Liver (tissue), 9 donors: ENCODE data around the gene KBTBD13. TPM values are rescaled to one million over a fixed set of nuclear protein-coding genes. Genes with fewer than 3 reads are reported as not detected.

ENCODE experiments used
- DNase-seq: peaks from one replicate; pipeline ENCODE4 v3.0.0-alpha.2; 2017; ENCODE audit warnings: low spot score
- H3K27ac ChIP-seq, 2 donors: one replicate each; pipeline ENCODE4 v1.7.0; 2013; ENCODE audit warnings: inconsistent platforms in 2 of 2, low read length in 2 of 2, control low read depth in 1 of 2, low read depth in 1 of 2, mild to moderate bottlenecking in 1 of 2
- H3K27me3 ChIP-seq, 4 donors: one replicate each; pipeline versions ENCODE4 v1.6.1 to v1.7.0; 2013; ENCODE audit warnings: low read length in 3 of 4, inconsistent platforms in 1 of 4, mild to moderate bottlenecking in 1 of 4, moderate library complexity in 1 of 4; ENCODE audit not compliant: control insufficient read depth in 4 of 4, insufficient read depth in 4 of 4
- H3K36me3 ChIP-seq, 4 donors: one replicate each; pipeline versions ENCODE4 v1.6.1 to v1.7.0; 2013; ENCODE audit warnings: low read length in 3 of 4, mild to moderate bottlenecking in 3 of 4, low read depth in 1 of 4, moderate library complexity in 1 of 4; ENCODE audit not compliant: control insufficient read depth in 4 of 4, insufficient read depth in 3 of 4
- H3K4me1 ChIP-seq, 4 donors: one replicate each; pipeline versions ENCODE4 v1.6.1 to v1.7.0; 2013; ENCODE audit warnings: low read length in 3 of 4, mild to moderate bottlenecking in 3 of 4, moderate library complexity in 1 of 4; ENCODE audit not compliant: control insufficient read depth in 4 of 4, insufficient read depth in 4 of 4
- H3K4me3 ChIP-seq, 3 donors: one replicate each; pipeline versions ENCODE4 v1.6.1 to v1.7.0; 2013; ENCODE audit warnings: low read length in 3 of 3, control low read depth in 1 of 3, low read depth in 1 of 3, mild to moderate bottlenecking in 1 of 3
- H3K9ac ChIP-seq, 2 donors: one replicate each; pipeline ENCODE4 v1.7.0; 2013; ENCODE audit warnings: low read length in 2 of 2, mild to moderate bottlenecking in 2 of 2, moderate library complexity in 2 of 2, control low read depth in 1 of 2, low read depth in 1 of 2
- H3K9me3 ChIP-seq, 4 donors: one replicate each; pipeline versions ENCODE4 v1.6.1 to v1.7.0; 2013; ENCODE audit warnings: low read length in 3 of 4; ENCODE audit not compliant: control insufficient read depth in 4 of 4
- CTCF ChIP-seq: fragments of 150-350 bp; IDR thresholded peaks from 2 replicates; pipeline ENCODE4 v1.5.1; 2017; ENCODE audit warnings: improper control_type of control experiment, low read depth, low read length; ENCODE audit not compliant: missing input control
- EGR1 ChIP-seq, 2 donors: IDR thresholded peaks; 2 replicates each; pipeline ENCODE4 v1.6.1; 2016 to 2018; ENCODE audit warnings: antibody characterized with exemption in 2 of 2, low read depth in 2 of 2
- FOXA1 ChIP-seq: IDR thresholded peaks from 2 replicates; pipeline ENCODE4 v1.6.1; 2016; ENCODE audit warnings: antibody characterized with exemption
- FOXA2 ChIP-seq: IDR thresholded peaks from 2 replicates; pipeline ENCODE4 v1.6.1; 2016; ENCODE audit warnings: antibody characterized with exemption
- GABPA ChIP-seq, 2 donors: IDR thresholded peaks in 1 of 2; conservative IDR thresholded peaks in 1 of 2; 2 replicates each; pipeline ENCODE4 v1.6.1; 2016; ENCODE audit warnings: antibody characterized with exemption in 2 of 2, mild to moderate bottlenecking in 1 of 2, moderate library complexity in 1 of 2
- HNF4A ChIP-seq, 2 donors: conservative IDR thresholded peaks; 2 replicates each; pipeline ENCODE4 v1.6.1; 2016; ENCODE audit warnings: antibody characterized with exemption in 2 of 2, mild to moderate bottlenecking in 2 of 2
- HNF4G ChIP-seq: IDR thresholded peaks from 2 replicates; pipeline ENCODE4 v1.6.1; 2016; ENCODE audit warnings: antibody characterized with exemption
- JUND ChIP-seq, 2 donors: IDR thresholded peaks; 2 replicates each; pipeline ENCODE4 v1.6.1; 2016; ENCODE audit warnings: antibody characterized with exemption in 2 of 2
- NR2F2 ChIP-seq: IDR thresholded peaks from 2 replicates; pipeline ENCODE4 v1.6.1; 2016; ENCODE audit warnings: antibody characterized with exemption
- RAD21 ChIP-seq, 2 donors: IDR thresholded peaks; 2 replicates each; pipeline ENCODE4 v1.6.1; 2016; ENCODE audit warnings: antibody characterized with exemption in 2 of 2, mild to moderate bottlenecking in 2 of 2
- RXRA ChIP-seq, 2 donors: IDR thresholded peaks; 2 replicates each; pipeline ENCODE4 v1.6.1; 2017 to 2018; ENCODE audit warnings: antibody characterized with exemption in 2 of 2, mild to moderate bottlenecking in 1 of 2
- SP1 ChIP-seq: IDR thresholded peaks from 2 replicates; pipeline ENCODE4 v1.6.1; 2018; ENCODE audit warnings: antibody characterized with exemption, mild to moderate bottlenecking
- TAF1 ChIP-seq: conservative IDR thresholded peaks from 2 replicates; pipeline ENCODE4 v1.6.1; 2016; ENCODE audit warnings: antibody characterized with exemption, mild to moderate bottlenecking
- YY1 ChIP-seq: IDR thresholded peaks from 2 replicates; pipeline ENCODE4 v1.6.1; 2016; ENCODE audit warnings: antibody characterized with exemption, mild to moderate bottlenecking
- ZBTB33 ChIP-seq: IDR thresholded peaks from 2 replicates; pipeline ENCODE4 v1.6.1; 2016; ENCODE audit warnings: antibody characterized with exemption
- WGBS: extraction: QIAGEN DNeasy Blood & Tissue Kit; methylation state at CpG from one replicate; pipeline ENCODE4 v1.1.7; 2013; 5-methylcytosine and 5-hydroxymethylcytosine counted together
- polyA plus RNA-seq, 2 donors: library from polyadenylated mRNA; stranded (reverse) in 1 of 2; unstranded in 1 of 2; fragments of 200-250 nt in 1 of 2; fragments of >200 nt in 1 of 2; fragmentation: Nextera tagmentation in 1 of 2; extraction: Ambion mirVana in 1 of 2; gene quantifications; one replicate each; pipeline versions ENCODE4 v1.2.1 to v1.2.3, GENCODE V29; 2013 to 2015
- total RNA-seq, 2 donors: library from RNA; depleted of rRNA; stranded (reverse); fragments of >200 nt; gene quantifications; one replicate each; pipeline ENCODE4 v1.2.3, GENCODE V29; 2014
- TF ChIP-seq, protein P1 (sequence below): IDR thresholded peaks from 2 replicates; pipeline ENCODE4 v1.6.1; 2016; ENCODE audit warnings: antibody characterized with exemption, mild to moderate bottlenecking
- TF ChIP-seq, protein P2 (sequence below): IDR thresholded peaks from 2 replicates; pipeline ENCODE4 v1.6.1; 2016; ENCODE audit warnings: antibody characterized with exemption
- TF ChIP-seq, protein P3 (sequence below): IDR thresholded peaks from 2 replicates; pipeline ENCODE4 v1.6.1; 2016; ENCODE audit warnings: antibody characterized with exemption
- donor health status: healthy.
- donor health status: healthy.
- donor health status: healthy.
- donor health status: healthy.
- donor health status: healthy.

The KBTBD13 gene
- total and polyA plus RNA-seq, 4 donors = not detected

GRCh38 chr15:65067317-65067644 lies 9.3 kb upstream of the KBTBD13 start:
- Histone ChIP-seq H3K27ac (no peak overlapping the region), H3K9ac (no peak overlapping the region)
- WGBS = 35% methylated on average over 8 of the region's 8 CpGs

More at GRCh38 chr15:65067317-65067644, 9.3 kb upstream of the KBTBD13 start:
- DNase-seq = no peak
- Histone ChIP-seq H3K36me3 (no peaks in the 10 kb centered on the region), H3K4me1 (peaks cover 0 to 2% (median 0%) of the 10 kb centered on the region in 4 donors), H3K4me3 (peak overlapping the region in 1 of 3 donors; percentile 27), H3K9me3 (no peaks in the 10 kb centered on the region), H3K27me3 (no peaks in the 10 kb centered on the region)
- TF ChIP-seq TAF1 (no peak), EGR1 (IDR thresholded peaks at IDR 0.05; ENCODE audit: low read depth in 2 of 2) (no peak), SP1 (no peak), ZBTB33 (no peak), HNF4G (no peak), RAD21 (IDR thresholded peaks at IDR 0.05) (no peak), YY1 (no peak), JUND (IDR thresholded peaks at IDR 0.05) (no peak), GABPA (IDR thresholded peaks at IDR 0.05 in 1 of 2, conservative IDR thresholded peaks at IDR 0.05 in 1 of 2) (no peak), CTCF (no peak), RXRA (IDR thresholded peaks at IDR 0.05) (no peak), FOXA1 (no peak), HNF4A (conservative IDR thresholded peaks at IDR 0.05) (no peak), NR2F2 (no peak), FOXA2 (no peak)
- TF ChIP-seq, protein P1, sequence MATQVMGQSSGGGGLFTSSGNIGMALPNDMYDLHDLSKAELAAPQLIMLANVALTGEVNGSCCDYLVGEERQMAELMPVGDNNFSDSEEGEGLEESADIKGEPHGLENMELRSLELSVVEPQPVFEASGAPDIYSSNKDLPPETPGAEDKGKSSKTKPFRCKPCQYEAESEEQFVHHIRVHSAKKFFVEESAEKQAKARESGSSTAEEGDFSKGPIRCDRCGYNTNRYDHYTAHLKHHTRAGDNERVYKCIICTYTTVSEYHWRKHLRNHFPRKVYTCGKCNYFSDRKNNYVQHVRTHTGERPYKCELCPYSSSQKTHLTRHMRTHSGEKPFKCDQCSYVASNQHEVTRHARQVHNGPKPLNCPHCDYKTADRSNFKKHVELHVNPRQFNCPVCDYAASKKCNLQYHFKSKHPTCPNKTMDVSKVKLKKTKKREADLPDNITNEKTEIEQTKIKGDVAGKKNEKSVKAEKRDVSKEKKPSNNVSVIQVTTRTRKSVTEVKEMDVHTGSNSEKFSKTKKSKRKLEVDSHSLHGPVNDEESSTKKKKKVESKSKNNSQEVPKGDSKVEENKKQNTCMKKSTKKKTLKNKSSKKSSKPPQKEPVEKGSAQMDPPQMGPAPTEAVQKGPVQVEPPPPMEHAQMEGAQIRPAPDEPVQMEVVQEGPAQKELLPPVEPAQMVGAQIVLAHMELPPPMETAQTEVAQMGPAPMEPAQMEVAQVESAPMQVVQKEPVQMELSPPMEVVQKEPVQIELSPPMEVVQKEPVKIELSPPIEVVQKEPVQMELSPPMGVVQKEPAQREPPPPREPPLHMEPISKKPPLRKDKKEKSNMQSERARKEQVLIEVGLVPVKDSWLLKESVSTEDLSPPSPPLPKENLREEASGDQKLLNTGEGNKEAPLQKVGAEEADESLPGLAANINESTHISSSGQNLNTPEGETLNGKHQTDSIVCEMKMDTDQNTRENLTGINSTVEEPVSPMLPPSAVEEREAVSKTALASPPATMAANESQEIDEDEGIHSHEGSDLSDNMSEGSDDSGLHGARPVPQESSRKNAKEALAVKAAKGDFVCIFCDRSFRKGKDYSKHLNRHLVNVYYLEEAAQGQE = no peak
- TF ChIP-seq, protein P2, sequence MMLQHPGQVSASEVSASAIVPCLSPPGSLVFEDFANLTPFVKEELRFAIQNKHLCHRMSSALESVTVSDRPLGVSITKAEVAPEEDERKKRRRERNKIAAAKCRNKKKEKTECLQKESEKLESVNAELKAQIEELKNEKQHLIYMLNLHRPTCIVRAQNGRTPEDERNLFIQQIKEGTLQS = no peak
- TF ChIP-seq, protein P3, sequence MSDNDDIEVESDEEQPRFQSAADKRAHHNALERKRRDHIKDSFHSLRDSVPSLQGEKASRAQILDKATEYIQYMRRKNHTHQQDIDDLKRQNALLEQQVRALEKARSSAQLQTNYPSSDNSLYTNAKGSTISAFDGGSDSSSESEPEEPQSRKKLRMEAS = no peak
